Measurements from ENCODE around the gene GALNT10.

DNA sequence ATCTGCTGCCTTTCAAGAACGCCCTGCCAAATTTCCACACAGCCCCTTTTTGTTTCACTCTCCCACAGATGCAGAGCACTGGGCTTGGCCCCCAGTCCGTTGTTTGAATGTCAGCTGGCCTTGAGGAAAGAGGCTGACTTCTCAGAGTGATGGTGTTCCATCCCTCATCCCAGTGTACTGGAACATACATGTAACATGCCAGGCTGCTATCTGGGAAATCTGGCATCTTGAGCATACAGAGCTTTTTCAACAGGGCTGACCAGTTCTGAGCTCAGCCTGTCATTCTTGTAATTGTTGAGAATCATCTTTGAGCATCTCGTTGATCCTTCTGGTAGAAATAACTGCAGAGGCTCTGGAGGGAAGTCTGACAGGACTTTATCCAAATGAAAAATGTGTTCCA lies 2.8 kb downstream of the GALNT10 start:
- TF ChIP-seq, protein P1, sequence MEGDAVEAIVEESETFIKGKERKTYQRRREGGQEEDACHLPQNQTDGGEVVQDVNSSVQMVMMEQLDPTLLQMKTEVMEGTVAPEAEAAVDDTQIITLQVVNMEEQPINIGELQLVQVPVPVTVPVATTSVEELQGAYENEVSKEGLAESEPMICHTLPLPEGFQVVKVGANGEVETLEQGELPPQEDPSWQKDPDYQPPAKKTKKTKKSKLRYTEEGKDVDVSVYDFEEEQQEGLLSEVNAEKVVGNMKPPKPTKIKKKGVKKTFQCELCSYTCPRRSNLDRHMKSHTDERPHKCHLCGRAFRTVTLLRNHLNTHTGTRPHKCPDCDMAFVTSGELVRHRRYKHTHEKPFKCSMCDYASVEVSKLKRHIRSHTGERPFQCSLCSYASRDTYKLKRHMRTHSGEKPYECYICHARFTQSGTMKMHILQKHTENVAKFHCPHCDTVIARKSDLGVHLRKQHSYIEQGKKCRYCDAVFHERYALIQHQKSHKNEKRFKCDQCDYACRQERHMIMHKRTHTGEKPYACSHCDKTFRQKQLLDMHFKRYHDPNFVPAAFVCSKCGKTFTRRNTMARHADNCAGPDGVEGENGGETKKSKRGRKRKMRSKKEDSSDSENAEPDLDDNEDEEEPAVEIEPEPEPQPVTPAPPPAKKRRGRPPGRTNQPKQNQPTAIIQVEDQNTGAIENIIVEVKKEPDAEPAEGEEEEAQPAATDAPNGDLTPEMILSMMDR (IDR thresholded peaks at IDR 0.05) = no peak
- TF ChIP-seq POLR2A (IDR thresholded peaks at IDR 0.05) = no peak
